ENCODE measurements around the gene LPAR5.

- TF ChIP-seq BHLHE40 (IDR thresholded peaks at IDR 0.05; ENCODE audit: borderline replicate concordance) (no peak), FOXA1 (IDR thresholded peaks at IDR 0.05) (no peak), SP1 (IDR thresholded peaks at IDR 0.05) (no peak), FOXM1 (IDR thresholded peaks at IDR 0.05; ENCODE audit: borderline replicate concordance) (no peak), TARDBP (IDR thresholded peaks at IDR 0.05) (no peak), FOXK2 (IDR thresholded peaks at IDR 0.05) (no peak), SUZ12 (IDR thresholded peaks at IDR 0.05) (no peak), HDGF (IDR thresholded peaks at IDR 0.05; ENCODE audit: borderline replicate concordance) (no peak), ZNF384 (IDR thresholded peaks at IDR 0.05) (no peak), ELF4 (IDR thresholded peaks at IDR 0.05) (no peak), ARNT (IDR thresholded peaks at IDR 0.05) (no peak), PKNOX1 (IDR thresholded peaks at IDR 0.05) (no peak)
These were observed 17.1 kb downstream of the LPAR5 start for GRCh38 chr12:6618483-6619225.

Data from HEK293T (cell line).